IMR-90 (cell line): ENCODE data around the gene DPF1. TPM values are rescaled to one million over a fixed set of nuclear protein-coding genes. Genes with fewer than 3 reads are reported as not detected.

Source experiments
- ATAC-seq: fragments of 200-7000 bp; cut with Tn5 transposase; 2 replicates; pipeline ENCODE4 v1.9.1; 2020; ENCODE audit warnings: low read depth, mild to moderate bottlenecking, moderate library complexity
- BruUV-seq: library from RNA; stranded (reverse); fragments of 400-500 nt; replicated peaks from 2 replicates; lab custom pipeline; 2021; lab: Mats Ljungman, UMichigan
- CTCF ChIA-PET: fragments of 300-600 bp; formaldehyde crosslinking; extraction: SDS; loops from one replicate; lab custom pipeline; 2021; ENCODE audit warnings: antibody characterized with exemption; lab: Yijun Ruan, JAX
- POLR2A ChIA-PET: fragments of 300-600 bp; sonication (Branson Sonifier 250); formaldehyde crosslinking; loops from one replicate; lab custom pipeline; 2022; ENCODE audit warnings: antibody characterized with exemption; ENCODE audit not compliant: unreplicated experiment; lab: Charles Lee
- DNase-seq: peaks from one replicate; pipeline ENCODE4 v3.0.0; 2013
- H2AFZ ChIP-seq: replicated peaks from 2 replicates; pipeline ENCODE3; 2013; ENCODE audit warnings: low read length, mild to moderate bottlenecking; ENCODE audit not compliant: poor library complexity
- H2AK5ac ChIP-seq: 2 replicates; pipeline ENCODE4 v1.6.1; 2013; ENCODE audit warnings: low read depth, low read length, inconsistent platforms
- H2AK9ac ChIP-seq: replicated peaks from 2 replicates; pipeline ENCODE3; 2013; ENCODE audit warnings: mild to moderate bottlenecking, low read depth, low read length, moderate library complexity; ENCODE audit not compliant: poor library complexity
- H2BK120ac ChIP-seq: 2 replicates; pipeline ENCODE4 v1.6.1; 2013; ENCODE audit warnings: low read depth, low read length, inconsistent platforms
- H2BK15ac ChIP-seq: 3 replicates; pipeline ENCODE4 v1.6.1; 2013; ENCODE audit warnings: low read depth, low read length, inconsistent platforms
- H2BK20ac ChIP-seq: 2 replicates; pipeline ENCODE4 v1.6.1; 2013; ENCODE audit warnings: low read depth, mild to moderate bottlenecking, inconsistent platforms, low read length, moderate library complexity
- H2BK5ac ChIP-seq: 2 replicates; pipeline ENCODE4 v1.6.1; 2013; ENCODE audit warnings: mild to moderate bottlenecking, low read depth, low read length, inconsistent platforms; ENCODE audit not compliant: poor library complexity, severe bottlenecking
- H3K14ac ChIP-seq: replicated peaks from 2 replicates; pipeline ENCODE4 v1.6.1; 2013; ENCODE audit warnings: low read depth, low read length, inconsistent platforms
- H3K18ac ChIP-seq: 2 replicates; pipeline ENCODE4 v1.6.1; 2013; ENCODE audit warnings: low read depth, low read length, control low read depth
- H3K23ac ChIP-seq: 2 replicates; pipeline ENCODE4 v1.6.1; 2013; ENCODE audit warnings: low read depth, low read length, inconsistent platforms
- H3K27ac ChIP-seq: 2 replicates; pipeline ENCODE4 v1.5.1; 2013; ENCODE audit warnings: mild to moderate bottlenecking, control low read depth, low read length; ENCODE audit not compliant: insufficient read depth
- H3K27me3 ChIP-seq: 2 replicates; pipeline ENCODE4 v1.6.1; 2013; ENCODE audit warnings: low read length; ENCODE audit not compliant: control insufficient read depth, insufficient read depth
- H3K36me3 ChIP-seq: 2 replicates; pipeline ENCODE4 v1.6.1; 2013; ENCODE audit warnings: low read length, mixed read lengths; ENCODE audit not compliant: control insufficient read depth, insufficient read depth
- H3K4ac ChIP-seq: 2 replicates; pipeline ENCODE4 v1.6.1; 2013; ENCODE audit warnings: low read depth, low read length, inconsistent platforms
- H3K4me1 ChIP-seq: 2 replicates; pipeline ENCODE4 v1.6.1; 2013; ENCODE audit warnings: low read length, mixed read lengths; ENCODE audit not compliant: control insufficient read depth, insufficient read depth
- H3K4me2 ChIP-seq: 2 replicates; pipeline ENCODE4 v1.6.1; 2013; ENCODE audit warnings: low read depth, mild to moderate bottlenecking, control low read depth, low read length, moderate library complexity
- H3K4me3 ChIP-seq: 2 replicates; pipeline ENCODE4 v1.5.1; 2013; ENCODE audit warnings: low read depth, mild to moderate bottlenecking, control low read depth, low read length, moderate library complexity; ENCODE audit not compliant: insufficient read depth
- H3K56ac ChIP-seq: 2 replicates; pipeline ENCODE4 v1.6.1; 2013; ENCODE audit warnings: low read length, inconsistent platforms; ENCODE audit not compliant: insufficient read depth; ENCODE audit errors: extremely low read depth
- H3K79me1 ChIP-seq, 2 experiments: 2 replicates each; pipeline ENCODE4 v1.6.1; 2013; ENCODE audit warnings: low read length in 2 of 2, inconsistent platforms in 1 of 2, low read depth in 1 of 2
- H3K9ac ChIP-seq: 2 replicates; pipeline ENCODE4 v1.6.1; 2013; ENCODE audit warnings: low read depth, low read length, control low read depth
- H3K9me1 ChIP-seq: 2 replicates; pipeline ENCODE4 v1.6.1; 2013; ENCODE audit warnings: low read length, inconsistent platforms; ENCODE audit not compliant: insufficient read depth
- H3K9me3 ChIP-seq: 2 replicates; pipeline ENCODE4 v1.6.1; 2013; ENCODE audit warnings: low read length; ENCODE audit not compliant: control insufficient read depth, insufficient read depth
- H4K20me1 ChIP-seq: 2 replicates; pipeline ENCODE4 v1.6.1; 2013; ENCODE audit warnings: low read length, inconsistent platforms; ENCODE audit not compliant: insufficient read depth
- H4K5ac ChIP-seq: 2 replicates; pipeline ENCODE4 v1.6.1; 2013; ENCODE audit warnings: mild to moderate bottlenecking, low read depth, low read length, control low read depth
- H4K8ac ChIP-seq, 2 experiments: 2 replicates each; pipeline ENCODE4 v1.6.1; 2013; ENCODE audit warnings: low read depth in 2 of 2, low read length in 2 of 2, control low read depth in 1 of 2, inconsistent platforms in 1 of 2
- H4K91ac ChIP-seq: 2 replicates; pipeline ENCODE4 v1.6.1; 2013; ENCODE audit warnings: low read depth, low read length, inconsistent platforms; ENCODE audit not compliant: insufficient read depth
- BHLHE40 ChIP-seq: fragments of 150-350 bp; IDR thresholded peaks from 2 replicates; pipeline ENCODE4 v1.6.1; 2016; ENCODE audit warnings: mild to moderate bottlenecking, low read depth, low read length
- CEBPB ChIP-seq: IDR thresholded peaks from 2 replicates; pipeline ENCODE4 v1.6.1; 2012; ENCODE audit warnings: low read depth, low read length, improper control_type of control experiment
- FOS ChIP-seq: fragments of 150-350 bp; IDR thresholded peaks from 2 replicates; pipeline ENCODE4 v1.6.1; 2016; ENCODE audit warnings: low read depth, low read length
- MAZ ChIP-seq: IDR thresholded peaks from 2 replicates; pipeline ENCODE4 v1.6.1; 2012; ENCODE audit warnings: low read depth, mild to moderate bottlenecking, low read length, improper control_type of control experiment, moderate library complexity, borderline replicate concordance
- NFE2L2 ChIP-seq: fragments of 150-350 bp; IDR thresholded peaks from 2 replicates; pipeline ENCODE4 v1.6.1; 2016; ENCODE audit warnings: low read depth, mild to moderate bottlenecking, low read length
- POLR2A ChIP-seq: IDR thresholded peaks from 2 replicates; pipeline ENCODE4 v1.6.1; 2012; ENCODE audit warnings: mild to moderate bottlenecking, low read depth, low read length
- WGBS, 2 experiments: methylation state at CpG; one replicate each; pipeline versions ENCODE4 v1.1.5 to v1.1.7; 2013; ENCODE audit warnings: missing lambda C conversion rate in 2 of 2; ENCODE audit not compliant: insufficient read length in 1 of 2; ENCODE audit errors: extremely low coverage in 2 of 2; 5-methylcytosine and 5-hydroxymethylcytosine counted together
- dilution Hi-C: fragments of 300-500 bp; cut with HindIII; formaldehyde crosslinking; loops from one replicate; pipeline ENCODE4 v1.14.3; 2018; ENCODE audit warnings: low sequenced_read_pairs; ENCODE audit not compliant: unreplicated experiment
- in situ Hi-C: fragments of 300-500 bp; cut with MboI; formaldehyde crosslinking; loops from 3 replicates; pipeline ENCODE4 v1.14.3; 2019; ENCODE audit warnings: low sequenced_read_pairs, inconsistent platforms, mixed read lengths
- intact Hi-C: fragments of 100-400 bp; cut with micrococcal nuclease; formaldehyde crosslinking; loops from 2 replicates; pipeline ENCODE4 v1.10.0; 2022
- polyA plus RNA-seq, 3 experiments: library from polyadenylated mRNA; depleted of rRNA; stranded (reverse); fragments of >200 nt; gene quantifications; 2 replicates each; pipeline ENCODE4 v1.2.3, GENCODE V29; 2012; ENCODE audit warnings: low replicate concordance in 1 of 3
- total RNA-seq: library from RNA; depleted of rRNA; stranded (reverse); fragments of >200 nt; gene quantifications from 2 replicates; pipeline ENCODE4 v1.2.3, GENCODE V29; 2012

The DPF1 gene
- total and polyA plus RNA-seq, 2 of the 4 experiments (the other 2 are of a cell fraction) = 3.2 to 5.5 TPM

DNA sequence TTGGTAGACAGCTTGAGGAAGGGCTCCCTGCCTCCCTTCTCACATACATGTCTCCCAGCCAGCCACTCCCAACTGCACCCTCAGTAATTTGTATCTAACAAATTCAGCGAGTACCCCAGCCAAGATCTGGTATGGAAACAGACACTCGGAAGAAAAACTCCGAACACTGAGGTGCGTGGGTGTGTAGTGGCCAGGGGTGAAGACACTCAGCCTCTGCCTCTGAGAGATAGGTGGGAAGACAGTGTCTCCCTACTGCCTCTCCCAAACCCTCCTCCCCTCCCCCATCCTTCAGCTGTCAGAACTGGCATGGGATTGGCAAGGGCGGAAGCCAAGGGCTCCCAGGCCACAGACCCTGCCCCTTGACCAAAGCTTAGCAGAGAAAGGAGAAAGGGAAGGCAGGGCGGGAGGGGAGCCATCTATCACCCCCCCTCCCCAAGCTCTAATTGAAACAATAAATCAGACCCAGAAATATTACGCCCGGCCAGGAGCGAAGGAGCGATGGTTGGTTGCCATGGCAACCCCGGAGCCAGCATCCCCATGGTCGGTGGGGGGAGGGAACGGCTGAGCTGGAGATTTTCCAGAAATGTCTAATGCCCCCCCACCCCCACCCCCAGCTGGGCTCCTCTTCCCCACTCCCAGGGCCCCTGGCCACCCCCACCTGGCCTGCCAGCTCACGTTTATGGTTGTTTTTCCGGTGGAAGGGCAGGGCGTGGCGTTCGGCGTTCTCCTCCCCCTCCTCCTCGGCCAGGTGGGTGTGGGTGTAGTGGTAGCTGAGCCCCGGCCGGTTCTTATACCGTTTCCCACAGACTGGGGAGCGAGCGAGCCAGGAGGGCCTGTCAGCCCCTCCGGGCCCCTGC lies 7.0 kb downstream of the DPF1 start (continued):
- TF ChIP-seq CEBPB = no peak
- no peak for TF ChIP-seq POLR2A

DNA sequence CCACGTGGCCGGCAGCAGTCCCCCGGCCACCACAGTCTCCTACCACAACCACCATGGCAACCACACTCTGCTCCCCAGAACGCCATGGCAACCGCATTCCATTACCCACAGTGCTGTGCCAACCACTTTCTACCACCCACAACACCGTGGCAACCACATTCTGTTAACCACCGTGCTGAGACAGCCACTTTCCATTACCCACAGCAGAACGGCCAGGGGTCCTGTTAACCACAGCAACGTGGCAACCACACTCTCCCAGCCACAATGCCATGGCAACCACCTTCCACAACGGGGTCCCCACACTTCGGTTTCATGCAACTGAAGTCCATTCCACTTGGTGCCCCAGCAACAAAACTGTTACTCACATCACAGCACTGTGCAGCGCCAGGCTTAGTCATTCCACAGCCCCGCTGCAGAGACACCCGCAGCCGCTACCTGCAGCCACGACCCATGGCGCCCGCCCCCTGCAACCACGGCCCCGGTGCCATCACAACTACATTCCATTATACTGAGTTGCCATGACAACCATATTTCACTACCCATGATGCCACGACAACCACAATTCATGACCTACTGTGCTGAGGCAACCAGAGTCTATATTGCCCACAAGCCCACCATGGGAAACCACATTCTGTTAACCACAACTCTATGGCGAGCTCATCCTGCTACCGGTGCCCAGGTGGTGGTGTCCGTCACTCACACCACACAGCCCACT lies 10.0 kb downstream of the DPF1 start:
- H2AK9ac ChIP-seq = peak overlapping the region; percentile 76
- H3K18ac ChIP-seq = no peak overlapping the region
- peak; percentile 61 for DNase-seq
- H3K4me3 ChIP-seq = no peak overlapping the region
- H2AK5ac ChIP-seq = no peak overlapping the region
- no peak overlapping the region; the same call in 1 of the 2 replicates for H3K4ac ChIP-seq
- H2BK5ac ChIP-seq = no peak overlapping the region
- peaks cover 0 to 9% of the 10 kb centered on the region in 2 experiments; a peak in 2 of 4 replicates for H3K79me1 ChIP-seq
- 70% methylated on average over 20 of the region's 24 CpGs; no CpG with 5 or more reads in 1 of the 2 experiments for WGBS, 2 experiments
- dilution Hi-C loops (no loop called here), intact Hi-C loops (no loop called here), in situ Hi-C loops (no loop called here)
- no peak overlapping the region for H2BK15ac ChIP-seq
- no peak overlapping the region for H3K27ac ChIP-seq
- no peaks in the 10 kb centered on the region for H3K9me3 ChIP-seq
- peaks cover 9% of the 10 kb centered on the region for H3K9me1 ChIP-seq
- TF ChIP-seq FOS (peak; percentile 40; the same call in 1 of the 2 replicates), MAZ (peak; percentile 3; the same call in 1 of the 2 replicates), BHLHE40 (no peak), POLR2A (no peak), NFE2L2 (no peak), CEBPB (peak; percentile 18; the same call in 1 of the 2 replicates)
- H3K27me3 ChIP-seq = no peaks in the 10 kb centered on the region
- H4K8ac ChIP-seq = no peak overlapping the region
- no peak overlapping the region for H3K4me2 ChIP-seq
- no TSS peak for BruUV-seq
- H3K4me1 ChIP-seq = peaks cover 14% of the 10 kb centered on the region
- H2AFZ ChIP-seq = peak overlapping the region; percentile 56
- H3K23ac ChIP-seq = no peak overlapping the region
- H4K20me1 ChIP-seq = peaks cover 12% of the 10 kb centered on the region
- H3K56ac ChIP-seq = no peak overlapping the region
- peaks cover 2% of the 10 kb centered on the region; the same call in 1 of the 2 replicates for H3K36me3 ChIP-seq
- CTCF ChIA-PET = no interaction called here
- H4K91ac ChIP-seq = no peak overlapping the region
- ATAC-seq = no peak
- no peak overlapping the region for H4K5ac ChIP-seq
- no peak overlapping the region; the same call in 1 of the 2 replicates for H3K14ac ChIP-seq
- no peak overlapping the region for H2BK20ac ChIP-seq
- POLR2A ChIA-PET = no interaction called here
- no peak overlapping the region for H3K9ac ChIP-seq
- H2BK120ac ChIP-seq = no peak overlapping the region
